ENCODE measurements around the gene HLA-G.

HLA-G gene

GRCh38 chr6:29818892-29819291 is 8.7 kb upstream of the HLA-G start:
- no peak for DNase-seq (ENCODE audit: low read depth)

GRCh38 chr6:29824144-29824543 is 3.5 kb upstream of the HLA-G start:
- DNase-seq (ENCODE audit: low read depth), result no peak

GRCh38 chr6:29825848-29826247 is 1.8 kb upstream of the HLA-G start:
- DNase-seq (ENCODE audit: low read depth), result no peak

- no peak for DNase-seq (ENCODE audit: low read depth)
These were observed 1.4 kb upstream of the HLA-G start for GRCh38 chr6:29826271-29826670.

- no peak for DNase-seq (ENCODE audit: low read depth)
These were observed 809 bp downstream of the HLA-G start for GRCh38 chr6:29828471-29828797.

GRCh38 chr6:29829766-29830165 is 2.1 kb downstream of the HLA-G start:
- DNase-seq (ENCODE audit: low read depth), result no peak

- DNase-seq (ENCODE audit: low read depth), result no peak
These were observed 2.8 kb downstream of the HLA-G start for GRCh38 chr6:29830409-29830808.

- DNase-seq (ENCODE audit: low read depth), result no peak
These were observed 4.2 kb downstream of the HLA-G start for GRCh38 chr6:29831776-29832175.

- DNase-seq (ENCODE audit: low read depth), result no peak
These were observed 7.2 kb downstream of the HLA-G start for GRCh38 chr6:29834564-29835436.

- DNase-seq (ENCODE audit: low read depth), result no peak
These were observed 12.3 kb downstream of the HLA-G start for GRCh38 chr6:29839917-29840316.

GRCh38 chr6:29841030-29841429 is 13.4 kb downstream of the HLA-G start:
- no peak for DNase-seq (ENCODE audit: low read depth)

GRCh38 chr6:29845405-29846006 is 17.9 kb downstream of the HLA-G start:
- no peak for DNase-seq (ENCODE audit: low read depth)

GRCh38 chr6:29847871-29848630 is 20.4 kb downstream of the HLA-G start:
- DNase-seq (ENCODE audit: low read depth), result peak; percentile 29

GRCh38 chr6:29850011-29850553 is 22.5 kb downstream of the HLA-G start:
- no peak for DNase-seq (ENCODE audit: low read depth)

- no peak for DNase-seq (ENCODE audit: low read depth)
These were observed 23.6 kb downstream of the HLA-G start for GRCh38 chr6:29851190-29851589.

GRCh38 chr6:29853245-29853644 is 25.6 kb downstream of the HLA-G start:
- no peak for DNase-seq (ENCODE audit: low read depth)

- DNase-seq (ENCODE audit: low read depth), result no peak
These were observed 30.4 kb downstream of the HLA-G start for GRCh38 chr6:29858006-29858405.

GRCh38 chr6:29861521-29862255 is 34.1 kb downstream of the HLA-G start:
- DNase-seq (ENCODE audit: low read depth), result no peak

- no peak for DNase-seq (ENCODE audit: low read depth)
These were observed 36.6 kb downstream of the HLA-G start for GRCh38 chr6:29864037-29864810.

- DNase-seq (ENCODE audit: low read depth), result no peak
These were observed 38.0 kb downstream of the HLA-G start for GRCh38 chr6:29865631-29866030.

- DNase-seq (ENCODE audit: low read depth), result no peak
These were observed 42.5 kb downstream of the HLA-G start for GRCh38 chr6:29870104-29870503.

Data from fibroblast of the conjunctiva (primary cell).